GM12878 (cell line): Measurements from ENCODE around the gene LMTK2. TPM values are rescaled to one million over a fixed set of nuclear protein-coding genes. Genes with fewer than 3 reads are reported as not detected.

Experiments
- ATAC-seq: fragments of 200-7000 bp; cut with Tn5 transposase; 3 replicates; pipeline ENCODE4 v1.9.1; 2020; ENCODE audit warnings: mild to moderate bottlenecking, moderate library complexity
- BruUV-seq: library from RNA; stranded (reverse); fragments of 400-500 nt; replicated peaks from 2 replicates; lab custom pipeline; 2021; lab: Mats Ljungman, UMichigan
- CTCF ChIA-PET: fragments of 300-600 bp; sonication (Branson Sonifier 250); formaldehyde crosslinking; extraction: SDS; loops from one replicate; lab custom pipeline; 2021; ENCODE audit warnings: inconsistent platforms; lab: Yijun Ruan, JAX
- POLR2A ChIA-PET: fragments of 350-600 bp; formaldehyde crosslinking; extraction: SDS; loops from one replicate; lab custom pipeline; 2021; ENCODE audit warnings: inconsistent platforms; lab: Charles Lee
- RAD21 ChIA-PET: fragments of 300-600 bp; sonication (Branson Sonifier 250); formaldehyde crosslinking; loops from one replicate; lab custom pipeline; 2023; ENCODE audit warnings: antibody characterized with exemption; ENCODE audit not compliant: unreplicated experiment; lab: Charles Lee
- SMC1A ChIA-PET: fragments of 300-600 bp; sonication (Branson Sonifier 250); formaldehyde crosslinking; loops from one replicate; lab custom pipeline; 2023; ENCODE audit not compliant: unreplicated experiment, uncharacterized antibody; lab: Charles Lee
- DNase-seq: peaks from one replicate; pipeline ENCODE4 v3.0.0-alpha.2; 2011; ENCODE audit warnings: low read depth, low spot score
- FAIRE-seq: peaks from 3 replicates; lab custom pipeline; 2011; peaks lifted over from hg19 to GRCh38; lab: Jason Lieb, UNC
- H2AFZ ChIP-seq: 2 replicates; pipeline ENCODE4 v1.6.0; 2011; ENCODE audit warnings: low read depth, low read length, control low read depth; ENCODE audit not compliant: control insufficient read depth
- H3K27ac ChIP-seq: 2 replicates; pipeline ENCODE4 v1.5.1; 2011; ENCODE audit warnings: control low read depth; ENCODE audit not compliant: control insufficient read depth, insufficient read depth
- H3K27me3 ChIP-seq, 2 experiments: replicated peaks in 1 of 2; 2 replicates each; pipeline versions ENCODE4 v1.6.0 to v1.6.1; 2011; ENCODE audit warnings: low read length in 1 of 2; ENCODE audit not compliant: control insufficient read depth in 2 of 2, insufficient read depth in 2 of 2
- H3K36me3 ChIP-seq, 2 experiments: 2 replicates each; pipeline ENCODE4 v1.5.1; 2011; ENCODE audit warnings: low read length in 1 of 2; ENCODE audit not compliant: control insufficient read depth in 2 of 2, insufficient read depth in 2 of 2
- H3K4me1 ChIP-seq: 2 replicates; pipeline ENCODE4 v1.6.1; 2011; ENCODE audit warnings: mild to moderate bottlenecking, low read length, moderate library complexity, mixed read lengths; ENCODE audit not compliant: control insufficient read depth, insufficient read depth
- H3K4me2 ChIP-seq: 2 replicates; pipeline ENCODE4 v1.6.0; 2011; ENCODE audit warnings: control low read depth; ENCODE audit not compliant: control insufficient read depth, insufficient read depth
- H3K4me3 ChIP-seq: fragments of 200-600 bp; sonication (generic); 2 replicates; pipeline ENCODE4 v1.5.1; 2016
- H3K79me2 ChIP-seq: 2 replicates; pipeline ENCODE4 v1.6.0; 2011; ENCODE audit warnings: low read length; ENCODE audit not compliant: control insufficient read depth, insufficient read depth
- H3K9ac ChIP-seq: 2 replicates; pipeline ENCODE4 v1.8.0; 2011; ENCODE audit warnings: low read length, control low read depth, mixed read lengths; ENCODE audit not compliant: control insufficient read depth, insufficient read depth
- H3K9me3 ChIP-seq: replicated peaks from 3 replicates; pipeline ENCODE4 v1.5.1; 2011; ENCODE audit warnings: mild to moderate bottlenecking, low read length; ENCODE audit not compliant: control insufficient read depth, insufficient read depth
- H4K20me1 ChIP-seq: 2 replicates; pipeline ENCODE4 v1.6.0; 2011; ENCODE audit not compliant: control insufficient read depth, insufficient read depth
- NRF1 ChIP-seq: conservative IDR thresholded peaks from 2 replicates; pipeline ENCODE4 v1.6.1; 2011; ENCODE audit warnings: mild to moderate bottlenecking, low read depth, low read length, improper control_type of control experiment
- RAD21 ChIP-seq: IDR thresholded peaks from 2 replicates; pipeline ENCODE4 v1.6.1; 2011; ENCODE audit warnings: mild to moderate bottlenecking, low read depth, low read length, moderate library complexity; ENCODE audit not compliant: insufficient read depth
- RCOR1 ChIP-seq: conservative IDR thresholded peaks from 2 replicates; pipeline ENCODE4 v1.6.1; 2012; ENCODE audit warnings: low read depth, low read length, improper control_type of control experiment
- RUNX3 ChIP-seq: IDR thresholded peaks from 2 replicates; pipeline ENCODE4 v1.6.1; 2012; ENCODE audit warnings: low read length, inconsistent platforms
- WRNIP1 ChIP-seq: IDR thresholded peaks from 2 replicates; pipeline ENCODE4 v1.6.1; 2011; ENCODE audit warnings: low read depth, low read length, improper control_type of control experiment, borderline replicate concordance
- ZBED1 ChIP-seq: IDR thresholded peaks from 2 replicates; pipeline ENCODE4 v1.6.1; 2016; ENCODE audit warnings: borderline replicate concordance
- ZBTB4 ChIP-seq: fragments of 450-650 bp; formaldehyde crosslinking; IDR thresholded peaks from 2 replicates; pipeline ENCODE4 v1.4.0; 2022; ENCODE audit warnings: mild to moderate bottlenecking, moderate library complexity
- ZNF24 ChIP-seq: fragments of 450-650 bp; IDR thresholded peaks from 2 replicates; pipeline ENCODE4 v1.6.1; 2017; ENCODE audit warnings: antibody characterized with exemption, mild to moderate bottlenecking
- ZNF384 ChIP-seq: IDR thresholded peaks from 2 replicates; pipeline ENCODE4 v1.6.1; 2012; ENCODE audit warnings: low read depth, mild to moderate bottlenecking, low read length, improper control_type of control experiment, borderline replicate concordance
- WGBS: methylation state at CpG from one replicate; pipeline ENCODE4 v1.1.6; 2016; ENCODE audit warnings: low lambda C conversion rate; ENCODE audit not compliant: insufficient replicate concordance, insufficient coverage; ENCODE audit errors: missing lambda C conversion rate; 5-methylcytosine and 5-hydroxymethylcytosine counted together
- in situ Hi-C: fragments of 300-500 bp; cut with MboI; formaldehyde crosslinking; loops from 9 replicates; pipeline ENCODE4 v1.14.3; 2018; ENCODE audit warnings: mixed read lengths
- intact Hi-C: fragments of 100-400 bp; cut with micrococcal nuclease; formaldehyde crosslinking; loops from one replicate; pipeline ENCODE4 v1.14.2; 2022; ENCODE audit not compliant: unreplicated experiment
- polyA plus RNA-seq, 11 experiments: library from polyadenylated mRNA; depleted of rRNA in 4 of 11; unstranded in 6 of 11; stranded (reverse) in 5 of 11; fragments of >200 nt; fragmentation: Nextera tagmentation in 4 of 11; fragmentation: Illumina TruSeq in 1 of 11; extraction: Ambion mirVana in 4 of 11; extraction: Trizol in 1 of 11; gene quantifications; 1 replicate in 1 of 11; 2 replicates in 10 of 11; pipeline versions ENCODE4 v1.2.1 to v1.2.3, GENCODE V29; 2011 to 2016; ENCODE audit warnings: inconsistent platforms in 2 of 11, missing spikeins in 2 of 11, low read depth in 1 of 11
- total RNA-seq, 4 experiments: library from RNA; depleted of rRNA in 3 of 4; stranded (reverse); fragments of >200 nt in 3 of 4; fragmentation: Illumina TruSeq in 1 of 4; extraction: Trizol in 1 of 4; gene quantifications; 2 replicates each; pipeline versions ENCODE4 v1.2.1 to v1.2.3, GENCODE V29; 2013 to 2021
- TF ChIP-seq, protein P1 (sequence below): fragments of 450-650 bp; IDR thresholded peaks from 2 replicates; pipeline ENCODE4 v1.6.1; 2017; ENCODE audit warnings: mild to moderate bottlenecking, low read depth, inconsistent platforms; ENCODE audit not compliant: poor library complexity, severe bottlenecking

The LMTK2 gene
- total and polyA plus RNA-seq, 10 of the 15 experiments (the other 5 are each of a cell fraction or from before 2014, with no cell fraction given) = 0.68 to 8.7 (median 4.6) TPM

- peaks cover 8% of the 10 kb centered on the region; the same call in 1 of the 2 replicates for H3K4me1 ChIP-seq
- POLR2A ChIA-PET = no interaction called here
- H3K36me3 ChIP-seq = peaks cover 5 to 6% of the 10 kb centered on the region in 2 experiments; a peak in 3 of 4 replicates
- no peak overlapping the region for H3K9ac ChIP-seq
- intact Hi-C loops = no loop called here
- SMC1A ChIA-PET = interaction anchor here (1.5 kb wide), 1 partner anchor 9 kb away, joined by 3 read pairs; no protein-coding TSS in a partner anchor
- no peak for TF ChIP-seq ZNF24
- TF ChIP-seq NRF1 = no peak
- no peak for TF ChIP-seq WRNIP1
- no peak for TF ChIP-seq RCOR1
- TF ChIP-seq ZBED1 = no peak
- TF ChIP-seq RUNX3 = no peak
- no peak for TF ChIP-seq RAD21
- TF ChIP-seq, protein P1, sequence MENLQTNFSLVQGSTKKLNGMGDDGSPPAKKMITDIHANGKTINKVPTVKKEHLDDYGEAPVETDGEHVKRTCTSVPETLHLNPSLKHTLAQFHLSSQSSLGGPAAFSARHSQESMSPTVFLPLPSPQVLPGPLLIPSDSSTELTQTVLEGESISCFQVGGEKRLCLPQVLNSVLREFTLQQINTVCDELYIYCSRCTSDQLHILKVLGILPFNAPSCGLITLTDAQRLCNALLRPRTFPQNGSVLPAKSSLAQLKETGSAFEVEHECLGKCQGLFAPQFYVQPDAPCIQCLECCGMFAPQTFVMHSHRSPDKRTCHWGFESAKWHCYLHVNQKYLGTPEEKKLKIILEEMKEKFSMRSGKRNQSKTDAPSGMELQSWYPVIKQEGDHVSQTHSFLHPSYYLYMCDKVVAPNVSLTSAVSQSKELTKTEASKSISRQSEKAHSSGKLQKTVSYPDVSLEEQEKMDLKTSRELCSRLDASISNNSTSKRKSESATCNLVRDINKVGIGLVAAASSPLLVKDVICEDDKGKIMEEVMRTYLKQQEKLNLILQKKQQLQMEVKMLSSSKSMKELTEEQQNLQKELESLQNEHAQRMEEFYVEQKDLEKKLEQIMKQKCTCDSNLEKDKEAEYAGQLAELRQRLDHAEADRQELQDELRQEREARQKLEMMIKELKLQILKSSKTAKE = no peak
- no peak for TF ChIP-seq ZBTB4 (CRISPR knock-in tag)
- TF ChIP-seq ZNF384 = no peak
- FAIRE-seq (no peak), ATAC-seq (no peak), DNase-seq (no peak)
- CTCF ChIA-PET = no interaction called here
- H4K20me1 ChIP-seq = peaks cover 4% of the 10 kb centered on the region; the same call in 1 of the 2 replicates
- no peak overlapping the region for H2AFZ ChIP-seq
- 97% methylated on average over 8 of the region's 8 CpGs for WGBS
- H3K4me3 ChIP-seq = no peak overlapping the region
- no peak overlapping the region for H3K27ac ChIP-seq
- in situ Hi-C loops = no loop called here
- H3K27me3 ChIP-seq = no peaks in the 10 kb centered on the region
- H3K9me3 ChIP-seq = no peaks in the 10 kb centered on the region; the same call in 1 of the 3 replicates
- BruUV-seq = no TSS peak
- RAD21 ChIA-PET = no interaction called here
- no peak overlapping the region for H3K4me2 ChIP-seq
- H3K79me2 ChIP-seq = no peaks in the 10 kb centered on the region
Observed at GRCh38 chr7:98194672-98195457, 88.2 kb downstream of the LMTK2 start.
